ENCODE measurements around the gene PPAN.

Gene PPAN

GRCh38 chr19:10142701-10143375 is 36.7 kb downstream of the PPAN start:
- DNase-seq = peak; percentile 60

- peak; percentile 34 for DNase-seq
Measured at GRCh38 chr19:10143681-10144080, 37.5 kb downstream of the PPAN start.

GRCh38 chr19:10144361-10144760 is 38.2 kb downstream of the PPAN start:
- DNase-seq = no peak

- DNase-seq = no peak
Measured at GRCh38 chr19:10145031-10145430, 38.9 kb downstream of the PPAN start.

GRCh38 chr19:10146142-10146541 is 40.0 kb downstream of the PPAN start:
- DNase-seq = no peak

GRCh38 chr19:10149427-10149826 is 43.3 kb downstream of the PPAN start:
- no peak for DNase-seq

GRCh38 chr19:10151521-10151920 is 45.4 kb downstream of the PPAN start:
- no peak for DNase-seq

- no peak for DNase-seq
Measured at GRCh38 chr19:10152100-10152499, 45.9 kb downstream of the PPAN start.

- DNase-seq = no peak
Measured at GRCh38 chr19:10155839-10156238, 49.7 kb downstream of the PPAN start.

- no peak for DNase-seq
Measured at GRCh38 chr19:10158071-10158470, 51.9 kb downstream of the PPAN start.

- no peak for DNase-seq
Measured at GRCh38 chr19:10158485-10158884, 52.3 kb downstream of the PPAN start.

GRCh38 chr19:10159610-10160009 is 53.4 kb downstream of the PPAN start:
- no peak for DNase-seq
